Left lung (tissue), 10 donors: Measurements from ENCODE around the gene ZNF431. TPM values are rescaled to one million over a fixed set of nuclear protein-coding genes. Genes with fewer than 3 reads are reported as not detected.

Experiments used
- ATAC-seq: fragments of 200-7000 bp; cut with Tn5 transposase; one replicate; pipeline ENCODE4 v1.9.1; 2020; ENCODE audit warnings: moderate library complexity
- DNase-seq, 4 donors: peaks; one replicate each; pipeline ENCODE4 v3.0.0-alpha.2; 2013 to 2020
- H3K27ac ChIP-seq, 2 donors: fragments of 200-600 bp; sonication (generic) in 1 of 2; one replicate each; pipeline versions ENCODE4 v1.5.0 to v1.8.0; 2020 to 2021
- H3K27me3 ChIP-seq, 2 donors: fragments of 200-600 bp; sonication (generic) in 1 of 2; one replicate each; pipeline versions ENCODE4 v1.5.0 to v1.8.0; 2020 to 2021
- H3K36me3 ChIP-seq, 2 donors: fragments of 200-600 bp; sonication (generic) in 1 of 2; one replicate each; pipeline versions ENCODE4 v1.5.0 to v1.8.0; 2020 to 2021
- H3K4me1 ChIP-seq, 2 donors: fragments of 200-600 bp; one replicate each; pipeline ENCODE4 v1.8.0; 2021
- H3K4me3 ChIP-seq, 2 donors: fragments of 200-600 bp; sonication (generic) in 1 of 2; one replicate each; pipeline versions ENCODE4 v1.5.0 to v1.8.0; 2020 to 2021; ENCODE audit warnings: mild to moderate bottlenecking in 1 of 2
- H3K9me3 ChIP-seq, 2 donors: fragments of 200-600 bp; sonication (generic) in 1 of 2; one replicate each; pipeline versions ENCODE4 v1.5.0 to v1.8.0; 2020 to 2021
- intact Hi-C, 2 donors: fragments of 100-400 bp; cut with DNase I; formaldehyde crosslinking; loops; one replicate each; pipeline versions ENCODE4 v1.11.2 to v1.14.2; 2022
- polyA plus RNA-seq, 6 donors: library from polyadenylated mRNA; unstranded; fragments of 120-200 nt; gene quantifications; one replicate each; pipeline ENCODE4 v1.2.1, GENCODE V29; 2013; ENCODE audit not compliant: insufficient read length in 6 of 6
- total RNA-seq, 2 donors: library from RNA; stranded (reverse); fragmentation: NEBNext Ultra II Directional; extraction: Animal tissue kit (Norgen Biotek cat#: 25700); gene quantifications; one replicate each; pipeline ENCODE4 v1.2.1, GENCODE V29; 2021
- TF ChIP-seq, protein P1 (sequence below), 2 donors: fragments of 200-600 bp; sonication (generic) in 1 of 2; IDR thresholded peaks; one replicate each; pipeline versions ENCODE4 v1.5.0 to v1.8.0; 2021; ENCODE audit warnings: antibody characterized with exemption in 2 of 2
- donor health status: DM: no; HTN: yes; CAD: no.
- donor health status: DM: no; HTN: no; CAD: no.

Gene ZNF431
- total and polyA plus RNA-seq, 8 donors = 27.3 to 46.3 (median 38.5) TPM

DNA sequence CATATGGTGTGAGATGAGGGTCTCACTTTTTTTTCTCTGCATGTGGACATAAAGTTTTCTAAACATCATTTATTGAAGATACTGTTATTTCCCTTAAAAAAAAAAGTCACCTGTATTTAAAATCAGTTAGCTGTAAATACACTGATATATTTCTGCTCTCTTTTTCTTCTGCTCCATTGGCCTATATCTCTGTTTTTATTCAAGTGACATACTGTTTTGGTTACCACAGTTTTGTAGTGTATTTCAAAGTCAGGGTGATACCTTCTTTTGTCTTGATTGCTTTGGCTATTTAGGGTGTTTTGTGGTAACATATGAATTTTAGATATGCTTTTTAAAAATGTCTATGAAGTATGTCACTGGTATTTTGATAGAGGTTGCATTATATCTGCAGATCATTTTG is 15.8 kb upstream of the ZNF431 start:
- H3K4me1 ChIP-seq = no peaks in the 10 kb centered on the region
- no peaks in the 10 kb centered on the region for H3K36me3 ChIP-seq
- no peak overlapping the region for H3K27ac ChIP-seq
- no peaks in the 10 kb centered on the region for H3K27me3 ChIP-seq
- ATAC-seq (no peak), DNase-seq (no peak)
- no peak overlapping the region for H3K4me3 ChIP-seq
- TF ChIP-seq, protein P1, sequence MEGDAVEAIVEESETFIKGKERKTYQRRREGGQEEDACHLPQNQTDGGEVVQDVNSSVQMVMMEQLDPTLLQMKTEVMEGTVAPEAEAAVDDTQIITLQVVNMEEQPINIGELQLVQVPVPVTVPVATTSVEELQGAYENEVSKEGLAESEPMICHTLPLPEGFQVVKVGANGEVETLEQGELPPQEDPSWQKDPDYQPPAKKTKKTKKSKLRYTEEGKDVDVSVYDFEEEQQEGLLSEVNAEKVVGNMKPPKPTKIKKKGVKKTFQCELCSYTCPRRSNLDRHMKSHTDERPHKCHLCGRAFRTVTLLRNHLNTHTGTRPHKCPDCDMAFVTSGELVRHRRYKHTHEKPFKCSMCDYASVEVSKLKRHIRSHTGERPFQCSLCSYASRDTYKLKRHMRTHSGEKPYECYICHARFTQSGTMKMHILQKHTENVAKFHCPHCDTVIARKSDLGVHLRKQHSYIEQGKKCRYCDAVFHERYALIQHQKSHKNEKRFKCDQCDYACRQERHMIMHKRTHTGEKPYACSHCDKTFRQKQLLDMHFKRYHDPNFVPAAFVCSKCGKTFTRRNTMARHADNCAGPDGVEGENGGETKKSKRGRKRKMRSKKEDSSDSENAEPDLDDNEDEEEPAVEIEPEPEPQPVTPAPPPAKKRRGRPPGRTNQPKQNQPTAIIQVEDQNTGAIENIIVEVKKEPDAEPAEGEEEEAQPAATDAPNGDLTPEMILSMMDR (IDR thresholded peaks at IDR 0.05) = no peak
- H3K9me3 ChIP-seq = peaks cover 0 to 20% of the 10 kb centered on the region in 2 donors
- intact Hi-C loops = no loop called here

DNA sequence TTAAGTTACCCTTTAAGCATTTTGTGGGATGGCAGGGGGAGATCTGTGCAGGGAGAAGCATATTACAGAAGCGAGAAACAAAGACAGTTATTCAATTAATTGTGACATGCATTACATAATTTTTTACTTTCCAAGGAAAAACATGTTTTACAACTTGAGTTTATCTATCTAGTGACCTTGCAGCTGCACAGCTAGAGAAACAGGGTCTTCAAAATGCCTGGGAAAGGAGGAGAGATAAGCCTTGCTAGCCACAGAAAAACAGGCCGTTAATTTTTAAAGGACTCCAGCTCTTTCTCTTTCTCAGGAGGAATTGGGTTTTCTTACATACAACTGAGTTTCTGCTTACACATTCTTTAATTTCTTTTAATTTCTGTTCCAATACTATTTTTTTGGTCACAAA is 14.8 kb upstream of the ZNF431 start:
- intact Hi-C loops = no loop called here
- ATAC-seq (no peak), DNase-seq (no peak)
- H3K9me3 ChIP-seq = peaks cover 0 to 18% of the 10 kb centered on the region in 2 donors
- no peaks in the 10 kb centered on the region for H3K4me1 ChIP-seq
- H3K27ac ChIP-seq = no peak overlapping the region
- no peaks in the 10 kb centered on the region for H3K27me3 ChIP-seq
- H3K4me3 ChIP-seq = no peak overlapping the region
- TF ChIP-seq, protein P1 (IDR thresholded peaks at IDR 0.05) = no peak
- H3K36me3 ChIP-seq = no peaks in the 10 kb centered on the region

DNA sequence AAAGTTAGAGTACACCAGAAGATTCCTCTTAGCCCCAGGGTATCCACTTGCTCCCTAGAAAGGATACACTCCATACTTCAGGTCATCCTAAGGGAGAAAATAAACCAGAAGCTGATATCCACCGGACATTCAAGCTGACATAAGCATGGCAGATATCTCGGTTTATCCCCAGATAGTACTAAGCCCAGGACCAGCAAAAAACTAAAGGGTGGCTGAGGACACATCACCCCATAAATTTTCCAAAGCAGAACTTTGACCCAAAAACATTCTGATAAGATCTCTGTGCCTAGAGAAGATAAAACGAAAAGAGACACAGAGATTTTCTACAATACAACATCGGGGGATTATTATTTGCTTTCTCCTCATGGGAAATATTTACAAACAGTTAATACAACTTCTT is 13.9 kb upstream of the ZNF431 start:
- peaks cover 0 to 21% of the 10 kb centered on the region in 2 donors for H3K9me3 ChIP-seq

DNA sequence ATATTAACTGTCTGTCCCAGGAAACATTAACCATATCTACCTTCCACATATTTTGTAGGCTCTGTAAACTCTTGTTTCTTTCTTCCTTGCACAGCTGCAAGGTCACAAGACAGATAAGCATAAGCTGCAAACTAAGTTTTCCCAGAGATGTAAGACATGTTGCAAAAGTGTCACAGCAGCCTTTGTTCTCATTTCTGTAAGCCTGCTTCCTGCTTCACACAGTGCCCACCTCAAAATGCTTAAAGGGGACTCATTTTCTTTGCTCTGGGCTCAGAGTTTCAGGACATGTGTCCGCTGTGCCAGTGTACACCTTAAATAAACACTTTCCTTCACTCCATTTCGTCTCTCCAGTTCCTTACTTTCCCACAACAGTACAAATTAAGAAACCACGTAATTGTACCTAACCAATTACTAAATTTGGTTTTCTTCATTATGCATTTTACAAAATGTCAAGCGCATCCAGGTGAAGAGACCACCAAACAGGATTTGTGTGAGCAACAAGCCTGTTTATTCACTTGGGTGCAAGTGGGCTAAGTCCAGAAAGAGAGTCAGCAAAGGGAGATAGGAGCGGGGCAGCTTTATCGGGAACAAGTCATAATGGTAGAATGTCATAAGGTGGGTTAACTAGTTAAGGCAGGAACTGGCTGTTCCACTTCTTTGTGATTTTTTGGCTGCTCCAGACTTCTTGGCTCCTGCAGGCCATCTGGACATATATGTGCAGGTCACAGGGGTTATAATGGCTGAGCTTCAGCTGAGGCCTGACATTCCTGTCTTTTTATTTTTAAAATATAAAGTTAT is 12.7 kb upstream of the ZNF431 start:
- ATAC-seq (peak; percentile 17), DNase-seq (no peak)
- H3K4me1 ChIP-seq = no peaks in the 10 kb centered on the region
- intact Hi-C loops = no loop called here
- no peaks in the 10 kb centered on the region for H3K36me3 ChIP-seq
- H3K4me3 ChIP-seq = no peak overlapping the region
- TF ChIP-seq, protein P1 (IDR thresholded peaks at IDR 0.05) = no peak
- peak overlapping the region; percentile 0 to 5 for H3K27ac ChIP-seq
- no peaks in the 10 kb centered on the region for H3K27me3 ChIP-seq
- peaks cover 0 to 15% of the 10 kb centered on the region in 2 donors for H3K9me3 ChIP-seq

More for the DNA sequence above, 13.9 kb upstream of the ZNF431 start:
- H3K27me3 ChIP-seq = no peaks in the 10 kb centered on the region
- ATAC-seq = no peak
- TF ChIP-seq, protein P1 (IDR thresholded peaks at IDR 0.05) = no peak
- DNase-seq = no peak
- H3K4me1 ChIP-seq = no peaks in the 10 kb centered on the region
- no peaks in the 10 kb centered on the region for H3K36me3 ChIP-seq
- H3K4me3 ChIP-seq = no peak overlapping the region
- intact Hi-C loops = no loop called here
- no peak overlapping the region for H3K27ac ChIP-seq

DNA sequence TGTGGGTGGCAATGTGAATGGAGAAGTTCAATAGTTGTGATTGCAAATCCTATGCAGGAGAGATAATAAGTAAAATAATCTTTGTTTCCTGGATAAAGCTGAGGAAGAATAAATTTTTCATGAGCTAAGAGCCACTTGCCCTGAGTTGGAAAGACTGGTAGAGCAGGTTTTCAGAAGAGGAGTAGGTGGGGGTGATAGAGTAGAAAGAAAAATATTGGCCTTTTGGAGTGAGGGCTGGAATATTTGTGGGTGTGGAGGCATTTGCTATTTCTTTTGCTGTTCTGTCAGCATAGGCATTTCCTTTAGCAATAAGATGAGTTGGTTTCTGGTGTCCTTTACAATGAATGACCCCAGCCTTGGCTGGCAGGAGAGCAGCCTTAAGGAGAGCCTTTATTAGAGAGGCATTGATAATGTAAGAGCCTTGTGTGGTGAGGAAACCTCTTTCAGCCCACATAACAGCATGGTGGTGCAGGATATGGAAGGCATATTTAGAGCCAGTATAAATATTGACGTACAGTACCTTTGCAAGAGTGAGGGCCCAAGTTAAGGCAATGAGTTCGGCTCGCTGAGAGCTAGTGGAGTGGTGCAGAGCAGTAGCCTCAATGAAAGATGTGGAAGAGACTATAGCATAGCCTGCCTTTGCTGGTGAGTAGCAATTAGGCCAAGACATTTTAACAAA is 11.6 kb upstream of the ZNF431 start:
- no peak overlapping the region for H3K4me3 ChIP-seq
- TF ChIP-seq, protein P1 (IDR thresholded peaks at IDR 0.05) = no peak
- intact Hi-C loops = no loop called here
- H3K4me1 ChIP-seq = no peaks in the 10 kb centered on the region
- H3K27ac ChIP-seq = peak overlapping the region in 1 of 2 donors; percentile 5
- H3K9me3 ChIP-seq = peaks cover 0 to 15% of the 10 kb centered on the region in 2 donors
- H3K27me3 ChIP-seq = no peaks in the 10 kb centered on the region
- ATAC-seq (peak; percentile 87), DNase-seq (peak in 3 of 4 donors; percentile 35 to 73 (median 41))
- H3K36me3 ChIP-seq = no peaks in the 10 kb centered on the region
